IMR-90 (cell line): ENCODE measurements around the gene NKAIN2. TPM values are rescaled to one million over a fixed set of nuclear protein-coding genes. Genes with fewer than 3 reads are reported as not detected.

Experiments used
- ATAC-seq: fragments of 200-7000 bp; cut with Tn5 transposase; 2 replicates; pipeline ENCODE4 v1.9.1; 2020; ENCODE audit warnings: low read depth, mild to moderate bottlenecking, moderate library complexity
- BruUV-seq: library from RNA; stranded (reverse); fragments of 400-500 nt; replicated peaks from 2 replicates; lab custom pipeline; 2021; lab: Mats Ljungman, UMichigan
- CTCF ChIA-PET: fragments of 300-600 bp; formaldehyde crosslinking; extraction: SDS; loops from one replicate; lab custom pipeline; 2021; ENCODE audit warnings: antibody characterized with exemption; lab: Yijun Ruan, JAX
- POLR2A ChIA-PET: fragments of 300-600 bp; sonication (Branson Sonifier 250); formaldehyde crosslinking; loops from one replicate; lab custom pipeline; 2022; ENCODE audit warnings: antibody characterized with exemption; ENCODE audit not compliant: unreplicated experiment; lab: Charles Lee
- DNase-seq: peaks from one replicate; pipeline ENCODE4 v3.0.0; 2013
- H2AFZ ChIP-seq: replicated peaks from 2 replicates; pipeline ENCODE3; 2013; ENCODE audit warnings: low read length, mild to moderate bottlenecking; ENCODE audit not compliant: poor library complexity
- H2AK5ac ChIP-seq: 2 replicates; pipeline ENCODE4 v1.6.1; 2013; ENCODE audit warnings: low read depth, low read length, inconsistent platforms
- H2AK9ac ChIP-seq: replicated peaks from 2 replicates; pipeline ENCODE3; 2013; ENCODE audit warnings: mild to moderate bottlenecking, low read depth, low read length, moderate library complexity; ENCODE audit not compliant: poor library complexity
- H2BK120ac ChIP-seq: 2 replicates; pipeline ENCODE4 v1.6.1; 2013; ENCODE audit warnings: low read depth, low read length, inconsistent platforms
- H2BK15ac ChIP-seq: 3 replicates; pipeline ENCODE4 v1.6.1; 2013; ENCODE audit warnings: low read depth, low read length, inconsistent platforms
- H2BK20ac ChIP-seq: 2 replicates; pipeline ENCODE4 v1.6.1; 2013; ENCODE audit warnings: low read depth, mild to moderate bottlenecking, inconsistent platforms, low read length, moderate library complexity
- H2BK5ac ChIP-seq: 2 replicates; pipeline ENCODE4 v1.6.1; 2013; ENCODE audit warnings: mild to moderate bottlenecking, low read depth, low read length, inconsistent platforms; ENCODE audit not compliant: poor library complexity, severe bottlenecking
- H3K14ac ChIP-seq: replicated peaks from 2 replicates; pipeline ENCODE4 v1.6.1; 2013; ENCODE audit warnings: low read depth, low read length, inconsistent platforms
- H3K18ac ChIP-seq: 2 replicates; pipeline ENCODE4 v1.6.1; 2013; ENCODE audit warnings: low read depth, low read length, control low read depth
- H3K23ac ChIP-seq: 2 replicates; pipeline ENCODE4 v1.6.1; 2013; ENCODE audit warnings: low read depth, low read length, inconsistent platforms
- H3K27ac ChIP-seq: 2 replicates; pipeline ENCODE4 v1.5.1; 2013; ENCODE audit warnings: mild to moderate bottlenecking, control low read depth, low read length; ENCODE audit not compliant: insufficient read depth
- H3K27me3 ChIP-seq: 2 replicates; pipeline ENCODE4 v1.6.1; 2013; ENCODE audit warnings: low read length; ENCODE audit not compliant: control insufficient read depth, insufficient read depth
- H3K36me3 ChIP-seq: 2 replicates; pipeline ENCODE4 v1.6.1; 2013; ENCODE audit warnings: low read length, mixed read lengths; ENCODE audit not compliant: control insufficient read depth, insufficient read depth
- H3K4ac ChIP-seq: 2 replicates; pipeline ENCODE4 v1.6.1; 2013; ENCODE audit warnings: low read depth, low read length, inconsistent platforms
- H3K4me1 ChIP-seq: 2 replicates; pipeline ENCODE4 v1.6.1; 2013; ENCODE audit warnings: low read length, mixed read lengths; ENCODE audit not compliant: control insufficient read depth, insufficient read depth
- H3K4me2 ChIP-seq: 2 replicates; pipeline ENCODE4 v1.6.1; 2013; ENCODE audit warnings: low read depth, mild to moderate bottlenecking, control low read depth, low read length, moderate library complexity
- H3K4me3 ChIP-seq: 2 replicates; pipeline ENCODE4 v1.5.1; 2013; ENCODE audit warnings: low read depth, mild to moderate bottlenecking, control low read depth, low read length, moderate library complexity; ENCODE audit not compliant: insufficient read depth
- H3K56ac ChIP-seq: 2 replicates; pipeline ENCODE4 v1.6.1; 2013; ENCODE audit warnings: low read length, inconsistent platforms; ENCODE audit not compliant: insufficient read depth; ENCODE audit errors: extremely low read depth
- H3K79me1 ChIP-seq, 2 experiments: 2 replicates each; pipeline ENCODE4 v1.6.1; 2013; ENCODE audit warnings: low read length in 2 of 2, inconsistent platforms in 1 of 2, low read depth in 1 of 2
- H3K9ac ChIP-seq: 2 replicates; pipeline ENCODE4 v1.6.1; 2013; ENCODE audit warnings: low read depth, low read length, control low read depth
- H3K9me1 ChIP-seq: 2 replicates; pipeline ENCODE4 v1.6.1; 2013; ENCODE audit warnings: low read length, inconsistent platforms; ENCODE audit not compliant: insufficient read depth
- H3K9me3 ChIP-seq: 2 replicates; pipeline ENCODE4 v1.6.1; 2013; ENCODE audit warnings: low read length; ENCODE audit not compliant: control insufficient read depth, insufficient read depth
- H4K20me1 ChIP-seq: 2 replicates; pipeline ENCODE4 v1.6.1; 2013; ENCODE audit warnings: low read length, inconsistent platforms; ENCODE audit not compliant: insufficient read depth
- H4K5ac ChIP-seq: 2 replicates; pipeline ENCODE4 v1.6.1; 2013; ENCODE audit warnings: mild to moderate bottlenecking, low read depth, low read length, control low read depth
- H4K8ac ChIP-seq, 2 experiments: 2 replicates each; pipeline ENCODE4 v1.6.1; 2013; ENCODE audit warnings: low read depth in 2 of 2, low read length in 2 of 2, control low read depth in 1 of 2, inconsistent platforms in 1 of 2
- H4K91ac ChIP-seq: 2 replicates; pipeline ENCODE4 v1.6.1; 2013; ENCODE audit warnings: low read depth, low read length, inconsistent platforms; ENCODE audit not compliant: insufficient read depth
- BHLHE40 ChIP-seq: fragments of 150-350 bp; IDR thresholded peaks from 2 replicates; pipeline ENCODE4 v1.6.1; 2016; ENCODE audit warnings: mild to moderate bottlenecking, low read depth, low read length
- CEBPB ChIP-seq: IDR thresholded peaks from 2 replicates; pipeline ENCODE4 v1.6.1; 2012; ENCODE audit warnings: low read depth, low read length, improper control_type of control experiment
- CHD1 ChIP-seq: IDR thresholded peaks from 2 replicates; pipeline ENCODE4 v1.6.1; 2012; ENCODE audit warnings: low read depth, low read length, improper control_type of control experiment
- ELK1 ChIP-seq: fragments of 150-350 bp; IDR thresholded peaks from 2 replicates; pipeline ENCODE4 v1.6.1; 2016; ENCODE audit warnings: low read depth, mild to moderate bottlenecking, low read length, moderate library complexity, borderline replicate concordance
- FOS ChIP-seq: fragments of 150-350 bp; IDR thresholded peaks from 2 replicates; pipeline ENCODE4 v1.6.1; 2016; ENCODE audit warnings: low read depth, low read length
- MAFK ChIP-seq: IDR thresholded peaks from 2 replicates; pipeline ENCODE4 v1.6.1; 2012; ENCODE audit warnings: low read depth, low read length, improper control_type of control experiment
- MXI1 ChIP-seq: IDR thresholded peaks from 2 replicates; pipeline ENCODE4 v1.6.1; 2012; ENCODE audit warnings: low read depth, mild to moderate bottlenecking, low read length, moderate library complexity, borderline replicate concordance
- NFE2L2 ChIP-seq: fragments of 150-350 bp; IDR thresholded peaks from 2 replicates; pipeline ENCODE4 v1.6.1; 2016; ENCODE audit warnings: low read depth, mild to moderate bottlenecking, low read length
- POLR2A ChIP-seq: IDR thresholded peaks from 2 replicates; pipeline ENCODE4 v1.6.1; 2012; ENCODE audit warnings: mild to moderate bottlenecking, low read depth, low read length
- RAD21 ChIP-seq: IDR thresholded peaks from 2 replicates; pipeline ENCODE4 v1.6.1; 2012; ENCODE audit warnings: low read length, improper control_type of control experiment
- RCOR1 ChIP-seq: IDR thresholded peaks from 2 replicates; pipeline ENCODE4 v1.6.1; 2012; ENCODE audit warnings: mild to moderate bottlenecking, low read length, improper control_type of control experiment; ENCODE audit not compliant: insufficient replicate concordance
- SMC3 ChIP-seq: fragments of 150-350 bp; IDR thresholded peaks from 2 replicates; pipeline ENCODE4 v1.6.1; 2016; ENCODE audit warnings: low read depth, mild to moderate bottlenecking, antibody characterized with exemption, low read length, moderate library complexity
- USF2 ChIP-seq: fragments of 150-350 bp; IDR thresholded peaks from 2 replicates; pipeline ENCODE4 v1.6.1; 2017; ENCODE audit warnings: mild to moderate bottlenecking, antibody characterized with exemption, low read length, low read depth
- dilution Hi-C: fragments of 300-500 bp; cut with HindIII; formaldehyde crosslinking; loops from one replicate; pipeline ENCODE4 v1.14.3; 2018; ENCODE audit warnings: low sequenced_read_pairs; ENCODE audit not compliant: unreplicated experiment
- in situ Hi-C: fragments of 300-500 bp; cut with MboI; formaldehyde crosslinking; loops from 3 replicates; pipeline ENCODE4 v1.14.3; 2019; ENCODE audit warnings: low sequenced_read_pairs, inconsistent platforms, mixed read lengths
- intact Hi-C: fragments of 100-400 bp; cut with micrococcal nuclease; formaldehyde crosslinking; loops from 2 replicates; pipeline ENCODE4 v1.10.0; 2022
- polyA plus RNA-seq, 3 experiments: library from polyadenylated mRNA; depleted of rRNA; stranded (reverse); fragments of >200 nt; gene quantifications; 2 replicates each; pipeline ENCODE4 v1.2.3, GENCODE V29; 2012; ENCODE audit warnings: low replicate concordance in 1 of 3
- total RNA-seq: library from RNA; depleted of rRNA; stranded (reverse); fragments of >200 nt; gene quantifications from 2 replicates; pipeline ENCODE4 v1.2.3, GENCODE V29; 2012

The NKAIN2 gene
- total and polyA plus RNA-seq, 2 of the 4 experiments (the other 2 are of a cell fraction): not detected

GRCh38 chr6:123794799-123795198 is 8.9 kb upstream of the NKAIN2 start:
- Histone ChIP-seq H2BK15ac (no peak overlapping the region), H2AFZ (no peak overlapping the region), H2BK5ac (no peak overlapping the region), H4K20me1 (no peaks in the 10 kb centered on the region), H3K9me3 (no peaks in the 10 kb centered on the region), H3K4ac (no peak overlapping the region), H3K4me2 (no peak overlapping the region), H4K5ac (no peak overlapping the region), H3K27ac (no peak overlapping the region), H3K36me3 (no peaks in the 10 kb centered on the region), H2AK5ac (no peak overlapping the region), H2BK20ac (no peak overlapping the region), H3K18ac (no peak overlapping the region), H3K79me1 (no peaks in the 10 kb centered on the region), H4K8ac (no peak overlapping the region), H3K14ac (no peak overlapping the region), H3K9ac (no peak overlapping the region), H4K91ac (no peak overlapping the region), H2AK9ac (no peak overlapping the region), H3K23ac (no peak overlapping the region), H3K4me3 (no peak overlapping the region), H3K9me1 (no peaks in the 10 kb centered on the region), H2BK120ac (no peak overlapping the region), H3K4me1 (no peaks in the 10 kb centered on the region), H3K27me3 (no peaks in the 10 kb centered on the region), H3K56ac (no peak overlapping the region)
- dilution Hi-C loops (no loop called here), in situ Hi-C loops (no loop called here), intact Hi-C loops (no loop called here)
- no peak for DNase-seq
- no TSS peak for BruUV-seq
- ChIA-PET POLR2A (no interaction called here), CTCF (no interaction called here)
- ATAC-seq: no peak
- TF ChIP-seq MAFK (no peak), RCOR1 (no peak), SMC3 (no peak), BHLHE40 (no peak), POLR2A (no peak), MXI1 (no peak), CEBPB (no peak), NFE2L2 (no peak), ELK1 (no peak), RAD21 (no peak), FOS (no peak), USF2 (no peak), CHD1 (no peak)
